Caco-2 (cell line): ENCODE measurements around the gene EXT2. TPM values are rescaled to one million over a fixed set of nuclear protein-coding genes. Genes with fewer than 3 reads are reported as not detected.

Source experiments
- BruUV-seq: library from RNA; stranded (reverse); fragments of 400-500 nt; replicated peaks from 2 replicates; lab custom pipeline; 2021; lab: Mats Ljungman, UMichigan
- CTCF ChIA-PET: fragments of 300-600 bp; sonication (Branson Sonifier 250); formaldehyde crosslinking; loops from one replicate; lab custom pipeline; 2022; ENCODE audit warnings: antibody characterized with exemption; lab: Charles Lee
- POLR2A ChIA-PET: fragments of 300-600 bp; sonication (Branson Sonifier 250); formaldehyde crosslinking; loops from one replicate; lab custom pipeline; 2022; ENCODE audit warnings: antibody characterized with exemption; lab: Charles Lee
- DNase-seq, 2 experiments: peaks; one replicate each; pipeline versions ENCODE4 v3.0.0 to v3.0.0-alpha.2; 2020 to 2022
- H3K27me3 ChIP-seq: replicated peaks from 2 replicates; pipeline ENCODE4 v1.6.0; 2011; ENCODE audit warnings: low read length; ENCODE audit not compliant: control insufficient read depth, insufficient read depth
- H3K36me3 ChIP-seq: 2 replicates; pipeline ENCODE4 v1.5.1; 2011; ENCODE audit warnings: low read length; ENCODE audit not compliant: control insufficient read depth, insufficient read depth
- H3K4me1 ChIP-seq: fragments of 250-450 bp; sonication (Bioruptor Pico); 2 replicates; pipeline ENCODE4 v1.5.1; 2020; ENCODE audit warnings: mild to moderate bottlenecking
- H3K4me3 ChIP-seq: 2 replicates; pipeline ENCODE4 v1.5.1; 2011; ENCODE audit warnings: low read depth, mild to moderate bottlenecking, control low read depth, low read length
- H3K9me3 ChIP-seq: fragments of 250-450 bp; sonication (Bioruptor Pico); 2 replicates; pipeline ENCODE4 v1.5.1; 2020; ENCODE audit warnings: mild to moderate bottlenecking, moderate library complexity
- H3K27ac Mint-ChIP-seq: one replicate; pipeline ENCODE4 v1.8.0; 2022; ENCODE audit warnings: mixed read lengths; ENCODE audit not compliant: unreplicated experiment
- H3K27me3 Mint-ChIP-seq: one replicate; pipeline ENCODE4 v1.8.0; 2022; ENCODE audit warnings: mixed read lengths; ENCODE audit not compliant: insufficient read depth, unreplicated experiment
- H3K36me3 Mint-ChIP-seq: one replicate; pipeline ENCODE4 v1.8.0; 2022; ENCODE audit warnings: mild to moderate bottlenecking, mixed read lengths; ENCODE audit not compliant: insufficient read depth, unreplicated experiment
- H3K4me1 Mint-ChIP-seq: one replicate; pipeline ENCODE4 v1.8.0; 2022; ENCODE audit warnings: low read depth, mixed read lengths; ENCODE audit not compliant: unreplicated experiment
- H3K4me3 Mint-ChIP-seq: one replicate; pipeline ENCODE4 v1.8.0; 2022; ENCODE audit warnings: mild to moderate bottlenecking, moderate library complexity, mixed read lengths; ENCODE audit not compliant: unreplicated experiment
- H3K9me3 Mint-ChIP-seq: one replicate; pipeline ENCODE4 v1.8.0; 2022; ENCODE audit warnings: mixed read lengths; ENCODE audit not compliant: unreplicated experiment
- intact Hi-C: fragments of 100-400 bp; cut with micrococcal nuclease; formaldehyde crosslinking; loops from one replicate; pipeline ENCODE4 v1.10.0; 2022; ENCODE audit not compliant: unreplicated experiment
- total RNA-seq: library from RNA; stranded (reverse); gene quantifications from 2 replicates; pipeline ENCODE4 v1.2.3, GENCODE V29; 2022
- TF ChIP-seq, protein P1 (sequence below), 2 experiments: fragments of 200-600 bp in 1 of 2; IDR thresholded peaks; 1 replicate in 1 of 2; 2 replicates in 1 of 2; pipeline versions ENCODE4 v1.5.1 to v1.8.0; 2011 to 2022; ENCODE audit warnings: antibody characterized with exemption in 1 of 2, control low read depth in 1 of 2, inconsistent platforms in 1 of 2, low read depth in 1 of 2, low read length in 1 of 2, mild to moderate bottlenecking in 1 of 2, moderate library complexity in 1 of 2; ENCODE audit not compliant: insufficient read depth in 1 of 2, severe bottlenecking in 1 of 2, unreplicated experiment in 1 of 2

The EXT2 gene
- total RNA-seq, 1 experiment from 2014 or later = 83.3 TPM

DNA sequence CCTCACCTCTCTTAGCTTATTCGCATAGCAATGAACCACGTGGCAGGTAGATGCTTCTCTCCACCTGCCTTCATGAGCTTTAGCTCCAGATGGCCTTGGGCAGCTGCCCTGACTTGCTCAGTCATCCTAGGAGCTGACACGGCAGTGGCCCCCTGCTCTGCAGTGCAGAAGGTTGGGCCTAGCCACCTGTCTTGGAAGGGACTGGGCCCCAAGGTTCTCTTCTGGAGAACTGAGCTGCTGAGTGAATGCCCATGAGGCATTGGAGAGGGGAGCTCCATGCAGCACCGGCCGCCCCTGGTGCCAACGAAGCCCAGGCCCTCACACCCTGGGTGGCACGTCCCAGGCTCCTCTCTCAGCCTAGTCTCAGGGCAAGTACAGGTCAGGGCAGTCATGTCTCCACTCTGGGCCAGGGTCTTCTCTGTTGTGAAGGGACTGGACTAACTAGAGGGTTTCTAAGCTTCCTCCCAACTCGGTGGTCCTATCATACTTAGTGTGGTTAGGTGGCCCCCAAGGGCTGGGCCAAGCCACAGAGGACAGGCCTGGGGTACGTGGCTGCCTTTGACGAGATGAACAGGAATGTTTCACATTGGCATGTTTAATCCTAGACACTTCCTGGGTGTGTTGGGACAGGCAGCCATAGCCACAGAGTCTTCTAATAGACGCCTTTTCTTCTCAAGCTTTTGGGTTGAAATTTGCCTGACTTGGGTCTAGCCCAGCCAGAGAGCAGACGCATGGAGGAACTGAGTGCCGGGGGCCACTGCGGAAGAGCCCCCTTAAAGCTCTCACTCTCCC lies 166.5 kb downstream of the EXT2 start:
- Mint-ChIP-seq H3K4me1 (peaks cover 5% of the 10 kb centered on the region), H3K36me3 (no peaks in the 10 kb centered on the region), H3K27me3 (no peaks in the 10 kb centered on the region), H3K27ac (no peak overlapping the region), H3K9me3 (no peaks in the 10 kb centered on the region), H3K4me3 (no peak overlapping the region)
- no peak for DNase-seq
- ChIA-PET CTCF (interaction anchor here (0.9 kb wide), 1 partner anchor 24 kb away, joined by 3 read pairs; no protein-coding TSS in a partner anchor), POLR2A (interaction anchor here (0.5 kb wide), 1 partner anchor 17 kb away, joined by 3 read pairs; no protein-coding TSS in a partner anchor)
- BruUV-seq = no TSS peak
- intact Hi-C loops = no loop called here
- TF ChIP-seq, protein P1, sequence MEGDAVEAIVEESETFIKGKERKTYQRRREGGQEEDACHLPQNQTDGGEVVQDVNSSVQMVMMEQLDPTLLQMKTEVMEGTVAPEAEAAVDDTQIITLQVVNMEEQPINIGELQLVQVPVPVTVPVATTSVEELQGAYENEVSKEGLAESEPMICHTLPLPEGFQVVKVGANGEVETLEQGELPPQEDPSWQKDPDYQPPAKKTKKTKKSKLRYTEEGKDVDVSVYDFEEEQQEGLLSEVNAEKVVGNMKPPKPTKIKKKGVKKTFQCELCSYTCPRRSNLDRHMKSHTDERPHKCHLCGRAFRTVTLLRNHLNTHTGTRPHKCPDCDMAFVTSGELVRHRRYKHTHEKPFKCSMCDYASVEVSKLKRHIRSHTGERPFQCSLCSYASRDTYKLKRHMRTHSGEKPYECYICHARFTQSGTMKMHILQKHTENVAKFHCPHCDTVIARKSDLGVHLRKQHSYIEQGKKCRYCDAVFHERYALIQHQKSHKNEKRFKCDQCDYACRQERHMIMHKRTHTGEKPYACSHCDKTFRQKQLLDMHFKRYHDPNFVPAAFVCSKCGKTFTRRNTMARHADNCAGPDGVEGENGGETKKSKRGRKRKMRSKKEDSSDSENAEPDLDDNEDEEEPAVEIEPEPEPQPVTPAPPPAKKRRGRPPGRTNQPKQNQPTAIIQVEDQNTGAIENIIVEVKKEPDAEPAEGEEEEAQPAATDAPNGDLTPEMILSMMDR (IDR thresholded peaks at IDR 0.05; ENCODE audit: insufficient read depth in 1 of 2, low read depth in 1 of 2, low read length in 1 of 2, severe bottlenecking in 1 of 2, unreplicated experiment in 1 of 2) = no peak
- peaks cover 10% of the 10 kb centered on the region for H3K4me1 ChIP-seq
- no peaks in the 10 kb centered on the region for H3K36me3 ChIP-seq
- no peaks in the 10 kb centered on the region for H3K9me3 ChIP-seq
- H3K4me3 ChIP-seq = no peak overlapping the region
- H3K27me3 ChIP-seq = no peaks in the 10 kb centered on the region

DNA sequence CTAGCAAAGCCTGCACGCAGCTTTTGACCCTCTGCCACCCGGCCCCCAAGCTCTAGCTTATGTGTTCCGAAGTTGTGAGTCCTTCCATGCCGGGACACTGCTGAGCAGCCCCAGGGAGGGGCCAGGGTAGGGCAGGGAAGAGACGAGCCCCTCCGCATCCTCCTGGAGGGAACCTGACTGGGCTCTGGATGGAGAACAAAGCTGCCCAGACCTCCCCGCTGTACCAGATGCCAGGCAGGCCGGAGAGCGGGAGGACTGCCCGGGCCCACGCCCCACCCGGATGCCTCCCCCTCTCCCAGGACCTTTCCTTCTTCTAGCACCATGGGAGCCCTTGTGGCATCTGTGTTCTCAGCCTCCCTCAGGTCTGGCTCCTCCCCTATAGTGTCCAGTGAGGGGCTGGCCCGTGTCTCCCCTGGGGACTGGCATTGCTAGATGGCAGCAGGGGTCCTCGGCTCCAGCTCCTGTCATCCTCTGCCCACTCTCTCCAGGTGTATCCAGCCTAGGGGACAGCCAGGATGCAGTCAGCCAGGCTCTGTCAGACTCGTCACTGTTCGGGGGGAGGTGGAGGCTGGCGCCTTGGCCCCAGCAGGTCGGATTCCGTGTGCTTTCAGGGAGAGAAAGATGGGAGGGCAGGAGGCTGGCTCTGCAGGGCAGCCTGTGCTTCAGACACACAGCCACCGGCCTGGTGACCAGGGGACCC lies 168.4 kb downstream of the EXT2 start:
- no TSS peak for BruUV-seq
- ChIA-PET CTCF (no interaction called here), POLR2A (no interaction called here)
- Histone ChIP-seq H3K36me3 (no peaks in the 10 kb centered on the region), H3K27me3 (no peaks in the 10 kb centered on the region), H3K4me1 (no peaks in the 10 kb centered on the region), H3K4me3 (no peak overlapping the region), H3K9me3 (no peaks in the 10 kb centered on the region)
- no peaks in the 10 kb centered on the region for H3K4me1 Mint-ChIP-seq
- peak overlapping the region; percentile 24 for H3K27ac Mint-ChIP-seq
- no peaks in the 10 kb centered on the region for H3K27me3 Mint-ChIP-seq
- H3K4me3 Mint-ChIP-seq = no peak overlapping the region
- no peak for DNase-seq
- H3K36me3 Mint-ChIP-seq = no peaks in the 10 kb centered on the region
- intact Hi-C loops = no loop called here
- H3K9me3 Mint-ChIP-seq = no peaks in the 10 kb centered on the region
- TF ChIP-seq, protein P1 (IDR thresholded peaks at IDR 0.05; ENCODE audit: insufficient read depth in 1 of 2, low read depth in 1 of 2, low read length in 1 of 2, severe bottlenecking in 1 of 2, unreplicated experiment in 1 of 2) = no peak

DNA sequence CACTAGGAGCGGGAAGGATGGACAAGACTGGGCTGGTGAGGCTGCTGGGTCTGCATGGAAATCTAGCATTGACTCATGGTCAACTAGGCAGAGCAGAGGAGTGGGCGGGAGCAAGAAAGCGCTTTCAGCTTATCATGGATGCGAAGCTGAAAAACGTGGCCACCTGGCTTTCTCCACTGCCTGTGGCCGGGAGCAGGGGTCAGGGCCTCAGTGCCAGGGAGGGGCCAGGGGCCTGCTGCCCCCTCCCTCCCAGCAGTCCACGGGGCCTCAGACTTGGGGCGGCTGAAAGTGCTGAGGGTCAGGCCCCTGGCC lies 168.9 kb downstream of the EXT2 start:
- Histone ChIP-seq H3K4me1 (no peaks in the 10 kb centered on the region), H3K27me3 (no peaks in the 10 kb centered on the region), H3K36me3 (no peaks in the 10 kb centered on the region), H3K4me3 (no peak overlapping the region), H3K9me3 (no peaks in the 10 kb centered on the region)
- TF ChIP-seq, protein P1 (IDR thresholded peaks at IDR 0.05; ENCODE audit: insufficient read depth in 1 of 2, low read depth in 1 of 2, low read length in 1 of 2, severe bottlenecking in 1 of 2, unreplicated experiment in 1 of 2) = no peak
- Mint-ChIP-seq H3K4me3 (no peak overlapping the region), H3K4me1 (no peaks in the 10 kb centered on the region), H3K9me3 (no peaks in the 10 kb centered on the region), H3K27me3 (no peaks in the 10 kb centered on the region), H3K36me3 (no peaks in the 10 kb centered on the region), H3K27ac (no peak overlapping the region)
- DNase-seq = no peak
- CTCF ChIA-PET = no interaction called here
- BruUV-seq = no TSS peak
- intact Hi-C loops = no loop called here
- POLR2A ChIA-PET = no interaction called here
